HFF-Myc (cell line): ENCODE results near the gene ATP9A.
"Not testable (repeated sequence)": the region's sequence is repeated elsewhere in the genome, so short reads cannot be mapped to it uniquely, and the experiment has no call there.

Experiments
- DNase-seq: peaks from one replicate; pipeline ENCODE4 v3.0.0-alpha.2; 2011; ENCODE audit warnings: low read depth; ENCODE audit errors: extremely low read depth
- H3K4me3 ChIP-seq: replicated peaks from 2 replicates; pipeline ENCODE4 v1.5.1; 2011; ENCODE audit warnings: low read depth, mild to moderate bottlenecking, control low read depth, low read length
- TF ChIP-seq, protein P1 (sequence below): IDR thresholded peaks from 2 replicates; pipeline ENCODE4 v1.5.1; 2012; ENCODE audit warnings: mild to moderate bottlenecking, low read depth, low read length, control low read depth; ENCODE audit errors: missing control alignments

Gene ATP9A, protein sequence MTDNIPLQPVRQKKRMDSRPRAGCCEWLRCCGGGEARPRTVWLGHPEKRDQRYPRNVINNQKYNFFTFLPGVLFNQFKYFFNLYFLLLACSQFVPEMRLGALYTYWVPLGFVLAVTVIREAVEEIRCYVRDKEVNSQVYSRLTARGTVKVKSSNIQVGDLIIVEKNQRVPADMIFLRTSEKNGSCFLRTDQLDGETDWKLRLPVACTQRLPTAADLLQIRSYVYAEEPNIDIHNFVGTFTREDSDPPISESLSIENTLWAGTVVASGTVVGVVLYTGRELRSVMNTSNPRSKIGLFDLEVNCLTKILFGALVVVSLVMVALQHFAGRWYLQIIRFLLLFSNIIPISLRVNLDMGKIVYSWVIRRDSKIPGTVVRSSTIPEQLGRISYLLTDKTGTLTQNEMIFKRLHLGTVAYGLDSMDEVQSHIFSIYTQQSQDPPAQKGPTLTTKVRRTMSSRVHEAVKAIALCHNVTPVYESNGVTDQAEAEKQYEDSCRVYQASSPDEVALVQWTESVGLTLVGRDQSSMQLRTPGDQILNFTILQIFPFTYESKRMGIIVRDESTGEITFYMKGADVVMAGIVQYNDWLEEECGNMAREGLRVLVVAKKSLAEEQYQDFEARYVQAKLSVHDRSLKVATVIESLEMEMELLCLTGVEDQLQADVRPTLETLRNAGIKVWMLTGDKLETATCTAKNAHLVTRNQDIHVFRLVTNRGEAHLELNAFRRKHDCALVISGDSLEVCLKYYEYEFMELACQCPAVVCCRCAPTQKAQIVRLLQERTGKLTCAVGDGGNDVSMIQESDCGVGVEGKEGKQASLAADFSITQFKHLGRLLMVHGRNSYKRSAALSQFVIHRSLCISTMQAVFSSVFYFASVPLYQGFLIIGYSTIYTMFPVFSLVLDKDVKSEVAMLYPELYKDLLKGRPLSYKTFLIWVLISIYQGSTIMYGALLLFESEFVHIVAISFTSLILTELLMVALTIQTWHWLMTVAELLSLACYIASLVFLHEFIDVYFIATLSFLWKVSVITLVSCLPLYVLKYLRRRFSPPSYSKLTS

DNA sequence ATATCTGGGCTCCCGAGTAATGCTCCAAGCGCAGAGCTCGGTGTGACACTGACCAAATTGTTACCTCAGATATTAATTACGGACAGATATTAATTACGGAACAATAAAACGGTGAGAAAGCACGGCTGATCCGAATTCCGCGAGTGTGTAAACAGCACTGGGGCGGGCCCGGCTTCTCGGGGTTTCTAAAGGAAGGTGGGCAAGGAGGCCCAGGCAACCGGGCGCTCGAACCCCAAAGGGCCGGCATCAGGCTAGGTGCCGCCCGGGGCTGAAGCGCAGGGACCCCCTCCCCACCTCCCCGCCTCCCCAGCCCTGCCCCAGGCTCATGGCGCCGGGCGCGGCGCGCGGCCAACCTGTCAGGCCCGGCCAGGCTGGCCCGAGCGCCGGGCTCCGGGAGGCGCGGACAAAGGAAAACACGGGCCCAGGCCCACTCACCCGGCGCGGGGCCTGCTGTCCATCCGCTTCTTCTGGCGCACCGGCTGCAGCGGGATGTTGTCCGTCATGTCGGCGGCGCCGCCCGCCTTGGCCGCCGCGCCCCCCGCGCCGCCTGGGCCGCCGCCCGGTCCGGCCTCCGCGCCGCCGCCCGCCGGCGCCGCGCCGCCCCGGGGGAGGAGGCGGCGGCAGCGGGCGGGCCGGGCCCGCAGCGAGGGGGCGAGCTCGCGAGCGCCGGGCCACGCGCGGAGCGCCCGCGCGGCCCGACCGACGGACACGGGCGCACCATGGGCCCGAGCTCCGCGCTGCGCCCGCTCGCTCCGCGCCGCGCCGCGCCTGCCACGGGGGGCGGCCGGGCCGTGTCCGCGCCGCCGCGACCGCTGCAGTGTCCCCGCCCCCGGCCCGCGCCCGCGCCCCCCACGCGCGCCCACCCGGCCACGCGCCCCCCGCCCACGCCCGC is at the start of gene ATP9A:
Gene ATP9A, minus strand, starts transcription at position 524 of the 892 bp plus-strand sequence. Its CDS starts 21 bp downstream, at position 503.
- DNase-seq: no peak
- TF ChIP-seq, protein P1, sequence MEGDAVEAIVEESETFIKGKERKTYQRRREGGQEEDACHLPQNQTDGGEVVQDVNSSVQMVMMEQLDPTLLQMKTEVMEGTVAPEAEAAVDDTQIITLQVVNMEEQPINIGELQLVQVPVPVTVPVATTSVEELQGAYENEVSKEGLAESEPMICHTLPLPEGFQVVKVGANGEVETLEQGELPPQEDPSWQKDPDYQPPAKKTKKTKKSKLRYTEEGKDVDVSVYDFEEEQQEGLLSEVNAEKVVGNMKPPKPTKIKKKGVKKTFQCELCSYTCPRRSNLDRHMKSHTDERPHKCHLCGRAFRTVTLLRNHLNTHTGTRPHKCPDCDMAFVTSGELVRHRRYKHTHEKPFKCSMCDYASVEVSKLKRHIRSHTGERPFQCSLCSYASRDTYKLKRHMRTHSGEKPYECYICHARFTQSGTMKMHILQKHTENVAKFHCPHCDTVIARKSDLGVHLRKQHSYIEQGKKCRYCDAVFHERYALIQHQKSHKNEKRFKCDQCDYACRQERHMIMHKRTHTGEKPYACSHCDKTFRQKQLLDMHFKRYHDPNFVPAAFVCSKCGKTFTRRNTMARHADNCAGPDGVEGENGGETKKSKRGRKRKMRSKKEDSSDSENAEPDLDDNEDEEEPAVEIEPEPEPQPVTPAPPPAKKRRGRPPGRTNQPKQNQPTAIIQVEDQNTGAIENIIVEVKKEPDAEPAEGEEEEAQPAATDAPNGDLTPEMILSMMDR: no peak
- peak within 1 kb of the TSS; percentile 74 for H3K4me3 ChIP-seq

DNA sequence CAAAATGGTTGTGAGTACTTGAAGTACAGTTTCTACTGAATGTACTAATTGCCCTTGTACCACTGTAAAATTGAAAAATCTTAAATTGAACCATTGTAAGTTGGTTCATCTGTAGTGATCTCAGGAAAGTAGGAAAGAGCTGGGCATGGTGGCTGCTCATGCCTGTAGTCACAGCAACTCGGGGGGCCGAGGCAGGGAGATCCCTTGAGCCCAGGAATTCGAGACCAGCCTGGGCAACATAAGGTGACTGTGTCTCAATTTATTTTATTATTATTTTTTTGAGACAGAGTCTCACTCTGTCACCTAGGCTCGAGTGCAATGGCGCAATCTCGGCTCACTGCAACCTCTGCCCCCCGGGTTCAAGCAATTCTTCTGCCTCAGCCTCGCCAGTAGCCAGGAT is 48.7 kb upstream of the ATP9A start:
- not testable (repeated sequence) for H3K4me3 ChIP-seq, DNase-seq

DNA sequence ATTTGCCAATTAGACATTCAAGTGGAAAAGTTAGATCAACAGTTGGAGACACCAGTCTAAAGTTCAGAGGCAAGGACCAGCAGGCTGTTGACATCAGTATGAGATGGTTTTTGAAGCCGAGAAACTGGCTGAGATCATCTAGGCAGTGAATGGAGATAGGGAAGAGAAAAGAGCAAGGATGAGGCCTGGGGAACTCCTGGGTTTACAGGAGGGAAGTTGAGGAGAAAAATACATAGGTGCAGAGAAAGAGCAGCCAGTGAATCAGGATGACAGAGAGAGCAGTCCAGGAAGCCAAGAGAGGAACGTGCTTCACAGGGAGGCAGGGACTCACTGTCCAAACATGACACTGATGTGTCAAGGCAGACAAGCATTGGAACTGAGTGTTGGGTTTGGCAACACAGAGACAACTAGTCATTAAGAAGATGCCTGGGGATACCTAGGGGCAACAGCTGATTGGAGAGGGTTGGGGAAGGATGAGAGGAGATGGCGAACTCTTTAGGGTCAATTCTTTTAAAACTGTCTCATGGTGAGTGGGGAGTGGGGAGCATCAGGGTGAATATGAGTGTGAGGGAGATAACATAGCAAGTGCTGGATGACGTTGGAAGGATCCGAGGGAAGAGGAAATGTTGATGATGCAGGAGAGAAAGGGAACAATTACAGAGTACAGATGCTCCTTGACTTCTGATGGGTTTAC is 47.3 kb upstream of the ATP9A start:
- DNase-seq: no peak
- TF ChIP-seq, protein P1: no peak
- no peak overlapping the region for H3K4me3 ChIP-seq

DNA sequence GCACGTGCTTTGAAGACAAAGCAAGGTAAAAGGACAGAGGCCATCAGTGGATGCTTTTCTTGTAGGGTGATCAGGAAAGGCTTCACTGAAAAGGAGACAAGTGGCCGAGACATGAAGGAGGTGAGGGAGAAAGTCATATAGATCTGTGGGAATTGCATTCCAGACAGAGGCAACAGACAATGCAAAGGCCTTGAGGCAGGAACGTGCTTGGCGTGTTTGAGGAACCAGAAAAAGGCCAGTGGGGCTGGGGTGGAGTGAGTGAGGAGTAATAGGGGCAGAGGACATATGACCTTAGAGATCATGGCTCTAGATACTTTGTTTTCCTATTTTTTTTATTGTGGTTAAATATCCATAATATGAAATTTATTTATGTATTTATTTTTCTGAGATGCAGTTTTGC is 44.7 kb upstream of the ATP9A start:
- TF ChIP-seq, protein P1: no peak
- no peak overlapping the region for H3K4me3 ChIP-seq
- no peak for DNase-seq

DNA sequence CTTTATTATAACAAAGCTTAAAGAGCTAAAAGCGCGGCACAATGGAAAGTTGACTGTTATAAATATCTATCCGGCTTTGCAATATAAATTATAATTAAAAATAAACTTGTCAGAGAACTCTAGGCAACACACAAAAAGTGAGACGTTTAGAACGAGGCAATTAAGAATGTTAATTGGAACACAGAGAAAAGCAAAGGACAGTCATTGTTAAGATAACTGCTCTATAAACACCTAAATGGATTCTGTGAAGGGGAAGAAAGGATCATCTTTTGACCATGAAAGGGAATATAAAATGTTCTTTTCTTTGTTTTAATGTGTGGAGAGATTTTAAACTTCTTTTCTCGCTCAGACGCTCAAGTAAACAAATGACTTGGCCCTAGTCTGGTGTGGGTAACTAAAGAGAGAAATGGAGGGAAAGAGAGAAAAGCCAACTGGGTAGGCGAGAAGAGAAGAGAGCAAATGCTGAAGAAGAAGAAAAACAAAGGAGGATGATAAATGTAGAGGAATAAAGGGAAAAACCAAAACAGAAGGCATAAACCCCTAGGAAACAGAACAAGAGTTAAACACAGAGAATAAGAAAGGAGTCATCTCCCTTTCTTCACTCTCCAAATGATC is 43.4 kb upstream of the ATP9A start:
- TF ChIP-seq, protein P1: no peak
- no peak overlapping the region for H3K4me3 ChIP-seq
- DNase-seq: no peak

DNA sequence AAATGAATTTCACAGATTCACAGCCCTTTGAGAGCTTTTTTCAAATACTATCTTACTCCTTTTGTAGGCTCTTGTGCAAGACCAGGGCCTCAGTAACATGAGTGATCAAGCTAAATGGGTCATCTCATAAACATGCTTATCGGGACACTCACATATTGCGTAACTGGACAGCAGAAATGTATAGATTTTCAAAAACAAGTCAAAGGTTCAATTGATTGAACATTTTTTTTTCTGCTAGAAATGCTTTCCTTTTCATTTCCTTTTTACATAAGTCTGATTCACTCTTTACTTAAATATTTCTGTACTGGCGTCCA is 42.8 kb upstream of the ATP9A start:
- no peak for DNase-seq
- no peak overlapping the region for H3K4me3 ChIP-seq

More for the DNA sequence above, 42.8 kb upstream of the ATP9A start:
- TF ChIP-seq, protein P1: no peak
